Measurements from ENCODE around the gene SGSM2. TPM values are rescaled to one million over a fixed set of nuclear protein-coding genes. Genes with fewer than 3 reads are reported as not detected.
A peak's percentile ranks its signal among the peaks of the same experiment; 100 is the strongest.

SGSM2 gene
- total and polyA plus RNA-seq, 2 experiments from 2014 or later = 13.7 to 52.4 TPM

DNA sequence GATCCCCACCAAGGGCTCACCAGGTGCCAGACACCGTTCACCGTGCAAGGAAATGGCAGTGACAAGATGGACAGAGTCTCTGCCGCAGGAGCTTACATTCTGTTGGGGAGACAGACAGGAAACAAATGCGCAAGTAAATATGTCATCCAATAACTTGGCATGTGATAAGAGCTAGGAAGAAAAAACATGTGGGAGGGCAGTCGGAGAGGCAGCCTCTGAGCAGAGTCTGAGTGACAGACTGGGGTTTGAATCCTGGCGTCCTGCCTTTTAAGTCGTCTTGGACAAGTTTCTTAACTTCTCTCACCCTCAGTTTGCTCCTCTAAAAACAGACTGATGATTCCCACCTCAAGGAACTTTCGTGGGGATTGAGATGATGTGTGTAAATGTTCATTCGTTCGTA, 7.2 kb downstream of the SGSM2 start:
- no peak for TF ChIP-seq POLR2AphosphoS5 (IDR thresholded peaks at IDR 0.05; ENCODE audit: low read depth)
- no peak for TF ChIP-seq NANOG (IDR thresholded peaks at IDR 0.05; ENCODE audit: borderline replicate concordance)
- TF ChIP-seq, protein P1, sequence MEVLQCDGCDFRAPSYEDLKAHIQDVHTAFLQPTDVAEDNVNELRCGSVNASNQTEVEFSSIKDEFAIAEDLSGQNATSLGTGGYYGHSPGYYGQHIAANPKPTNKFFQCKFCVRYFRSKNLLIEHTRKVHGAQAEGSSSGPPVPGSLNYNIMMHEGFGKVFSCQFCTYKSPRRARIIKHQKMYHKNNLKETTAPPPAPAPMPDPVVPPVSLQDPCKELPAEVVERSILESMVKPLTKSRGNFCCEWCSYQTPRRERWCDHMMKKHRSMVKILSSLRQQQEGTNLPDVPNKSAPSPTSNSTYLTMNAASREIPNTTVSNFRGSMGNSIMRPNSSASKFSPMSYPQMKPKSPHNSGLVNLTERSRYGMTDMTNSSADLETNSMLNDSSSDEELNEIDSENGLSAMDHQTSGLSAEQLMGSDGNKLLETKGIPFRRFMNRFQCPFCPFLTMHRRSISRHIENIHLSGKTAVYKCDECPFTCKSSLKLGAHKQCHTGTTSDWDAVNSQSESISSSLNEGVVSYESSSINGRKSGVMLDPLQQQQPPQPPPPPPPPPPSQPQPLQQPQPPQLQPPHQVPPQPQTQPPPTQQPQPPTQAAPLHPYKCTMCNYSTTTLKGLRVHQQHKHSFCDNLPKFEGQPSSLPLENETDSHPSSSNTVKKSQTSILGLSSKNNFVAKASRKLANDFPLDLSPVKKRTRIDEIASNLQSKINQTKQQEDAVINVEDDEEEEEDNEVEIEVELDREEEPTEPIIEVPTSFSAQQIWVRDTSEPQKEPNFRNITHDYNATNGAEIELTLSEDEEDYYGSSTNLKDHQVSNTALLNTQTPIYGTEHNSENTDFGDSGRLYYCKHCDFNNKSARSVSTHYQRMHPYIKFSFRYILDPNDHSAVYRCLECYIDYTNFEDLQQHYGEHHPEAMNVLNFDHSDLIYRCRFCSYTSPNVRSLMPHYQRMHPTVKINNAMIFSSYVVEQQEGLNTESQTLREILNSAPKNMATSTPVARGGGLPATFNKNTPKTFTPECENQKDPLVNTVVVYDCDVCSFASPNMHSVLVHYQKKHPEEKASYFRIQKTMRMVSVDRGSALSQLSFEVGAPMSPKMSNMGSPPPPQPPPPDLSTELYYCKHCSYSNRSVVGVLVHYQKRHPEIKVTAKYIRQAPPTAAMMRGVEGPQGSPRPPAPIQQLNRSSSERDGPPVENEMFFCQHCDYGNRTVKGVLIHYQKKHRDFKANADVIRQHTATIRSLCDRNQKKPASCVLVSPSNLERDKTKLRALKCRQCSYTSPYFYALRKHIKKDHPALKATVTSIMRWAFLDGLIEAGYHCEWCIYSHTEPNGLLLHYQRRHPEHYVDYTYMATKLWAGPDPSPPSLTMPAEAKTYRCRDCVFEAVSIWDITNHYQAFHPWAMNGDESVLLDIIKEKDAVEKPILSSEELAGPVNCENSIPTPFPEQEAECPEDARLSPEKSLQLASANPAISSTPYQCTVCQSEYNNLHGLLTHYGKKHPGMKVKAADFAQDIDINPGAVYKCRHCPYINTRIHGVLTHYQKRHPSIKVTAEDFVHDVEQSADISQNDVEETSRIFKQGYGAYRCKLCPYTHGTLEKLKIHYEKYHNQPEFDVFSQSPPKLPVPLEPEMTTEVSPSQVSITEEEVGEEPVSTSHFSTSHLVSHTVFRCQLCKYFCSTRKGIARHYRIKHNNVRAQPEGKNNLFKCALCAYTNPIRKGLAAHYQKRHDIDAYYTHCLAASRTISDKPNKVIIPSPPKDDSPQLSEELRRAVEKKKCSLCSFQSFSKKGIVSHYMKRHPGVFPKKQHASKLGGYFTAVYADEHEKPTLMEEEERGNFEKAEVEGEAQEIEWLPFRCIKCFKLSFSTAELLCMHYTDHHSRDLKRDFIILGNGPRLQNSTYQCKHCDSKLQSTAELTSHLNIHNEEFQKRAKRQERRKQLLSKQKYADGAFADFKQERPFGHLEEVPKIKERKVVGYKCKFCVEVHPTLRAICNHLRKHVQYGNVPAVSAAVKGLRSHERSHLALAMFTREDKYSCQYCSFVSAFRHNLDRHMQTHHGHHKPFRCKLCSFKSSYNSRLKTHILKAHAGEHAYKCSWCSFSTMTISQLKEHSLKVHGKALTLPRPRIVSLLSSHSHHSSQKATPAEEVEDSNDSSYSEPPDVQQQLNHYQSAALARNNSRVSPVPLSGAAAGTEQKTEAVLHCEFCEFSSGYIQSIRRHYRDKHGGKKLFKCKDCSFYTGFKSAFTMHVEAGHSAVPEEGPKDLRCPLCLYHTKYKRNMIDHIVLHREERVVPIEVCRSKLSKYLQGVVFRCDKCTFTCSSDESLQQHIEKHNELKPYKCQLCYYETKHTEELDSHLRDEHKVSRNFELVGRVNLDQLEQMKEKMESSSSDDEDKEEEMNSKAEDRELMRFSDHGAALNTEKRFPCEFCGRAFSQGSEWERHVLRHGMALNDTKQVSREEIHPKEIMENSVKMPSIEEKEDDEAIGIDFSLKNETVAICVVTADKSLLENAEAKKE (CRISPR knock-in tag; IDR thresholded peaks at IDR 0.05) = no peak
- TF ChIP-seq EZH2phosphoT487 (IDR thresholded peaks at IDR 0.05; ENCODE audit: unreplicated experiment) = no peak

DNA sequence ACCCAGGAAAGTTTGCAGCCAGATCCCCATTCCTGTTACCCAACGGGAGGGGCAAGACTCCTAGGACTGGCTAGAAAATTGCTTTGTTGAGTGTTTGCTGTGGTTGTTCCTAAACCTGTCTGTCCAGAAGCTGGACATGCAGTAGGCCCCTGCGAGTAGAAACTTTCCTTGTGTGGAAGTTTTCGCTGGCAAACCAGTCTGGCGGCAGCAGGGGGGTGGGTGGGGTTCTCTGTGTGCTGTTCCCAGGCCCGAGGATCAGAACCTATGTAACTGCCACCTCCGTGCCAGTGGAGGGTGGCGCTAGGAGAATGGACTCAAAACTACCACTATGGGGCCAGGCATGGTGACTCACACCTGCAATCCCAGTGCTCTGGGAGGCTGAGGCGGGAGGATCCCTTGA, 9.2 kb downstream of the SGSM2 start:
- no peaks in the 10 kb centered on the region for H3K36me3 ChIP-seq (ENCODE audit: insufficient read depth)
- no peaks in the 10 kb centered on the region for H3K9me3 Mint-ChIP-seq
- no peaks in the 10 kb centered on the region; the same call in 1 of the 2 replicates for H4K20me1 ChIP-seq (replicated peaks; ENCODE audit: insufficient read depth)
- ATAC-seq (no peak), DNase-seq (ENCODE audit: low spot score) (no peak)
- no peak overlapping the region for H3K4me3 ChIP-seq
- no peak for TF ChIP-seq EZH2 (IDR thresholded peaks at IDR 0.05; ENCODE audit: low read depth, unreplicated experiment)
- no peak for TF ChIP-seq ZNF331 (CRISPR knock-in tag; IDR thresholded peaks at IDR 0.05; ENCODE audit: low read depth)
- no peak for TF ChIP-seq POLR2AphosphoS5 (IDR thresholded peaks at IDR 0.05; ENCODE audit: low read depth)
- TF ChIP-seq STAT1 (IDR thresholded peaks at IDR 0.05; ENCODE audit: unreplicated experiment) = no peak
- TF ChIP-seq ZNF114 (CRISPR knock-in tag; IDR thresholded peaks at IDR 0.05) = no peak
- TF ChIP-seq ETS1 (IDR thresholded peaks at IDR 0.05) = no peak
- TF ChIP-seq, protein P2, sequence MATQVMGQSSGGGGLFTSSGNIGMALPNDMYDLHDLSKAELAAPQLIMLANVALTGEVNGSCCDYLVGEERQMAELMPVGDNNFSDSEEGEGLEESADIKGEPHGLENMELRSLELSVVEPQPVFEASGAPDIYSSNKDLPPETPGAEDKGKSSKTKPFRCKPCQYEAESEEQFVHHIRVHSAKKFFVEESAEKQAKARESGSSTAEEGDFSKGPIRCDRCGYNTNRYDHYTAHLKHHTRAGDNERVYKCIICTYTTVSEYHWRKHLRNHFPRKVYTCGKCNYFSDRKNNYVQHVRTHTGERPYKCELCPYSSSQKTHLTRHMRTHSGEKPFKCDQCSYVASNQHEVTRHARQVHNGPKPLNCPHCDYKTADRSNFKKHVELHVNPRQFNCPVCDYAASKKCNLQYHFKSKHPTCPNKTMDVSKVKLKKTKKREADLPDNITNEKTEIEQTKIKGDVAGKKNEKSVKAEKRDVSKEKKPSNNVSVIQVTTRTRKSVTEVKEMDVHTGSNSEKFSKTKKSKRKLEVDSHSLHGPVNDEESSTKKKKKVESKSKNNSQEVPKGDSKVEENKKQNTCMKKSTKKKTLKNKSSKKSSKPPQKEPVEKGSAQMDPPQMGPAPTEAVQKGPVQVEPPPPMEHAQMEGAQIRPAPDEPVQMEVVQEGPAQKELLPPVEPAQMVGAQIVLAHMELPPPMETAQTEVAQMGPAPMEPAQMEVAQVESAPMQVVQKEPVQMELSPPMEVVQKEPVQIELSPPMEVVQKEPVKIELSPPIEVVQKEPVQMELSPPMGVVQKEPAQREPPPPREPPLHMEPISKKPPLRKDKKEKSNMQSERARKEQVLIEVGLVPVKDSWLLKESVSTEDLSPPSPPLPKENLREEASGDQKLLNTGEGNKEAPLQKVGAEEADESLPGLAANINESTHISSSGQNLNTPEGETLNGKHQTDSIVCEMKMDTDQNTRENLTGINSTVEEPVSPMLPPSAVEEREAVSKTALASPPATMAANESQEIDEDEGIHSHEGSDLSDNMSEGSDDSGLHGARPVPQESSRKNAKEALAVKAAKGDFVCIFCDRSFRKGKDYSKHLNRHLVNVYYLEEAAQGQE (IDR thresholded peaks at IDR 0.05; ENCODE audit: unreplicated experiment) = no peak
- no peak for TF ChIP-seq EZH2phosphoT487 (IDR thresholded peaks at IDR 0.05; ENCODE audit: unreplicated experiment)
- TF ChIP-seq NANOG (IDR thresholded peaks at IDR 0.05; ENCODE audit: borderline replicate concordance) = no peak
- H3K27me3 ChIP-seq (ENCODE audit: insufficient read depth) = no peaks in the 10 kb centered on the region
- H3K4me3 Mint-ChIP-seq = no peak overlapping the region
- peaks cover 9% of the 10 kb centered on the region; the same call in 1 of the 2 replicates for H3K79me2 ChIP-seq (replicated peaks; ENCODE audit: insufficient read depth)
- peaks cover 25% of the 10 kb centered on the region for H3K4me1 Mint-ChIP-seq
- peaks cover 14% of the 10 kb centered on the region; the same call in 2 of the 3 replicates for H3K36me3 Mint-ChIP-seq (ENCODE audit: low read depth)
- peaks cover 17% of the 10 kb centered on the region for H3K4me1 ChIP-seq (ENCODE audit: insufficient read depth)
- H3K9me2 ChIP-seq (ENCODE audit: insufficient read depth) = no peaks in the 10 kb centered on the region
- peaks cover 5% of the 10 kb centered on the region for H3K27me3 Mint-ChIP-seq (ENCODE audit: insufficient read depth, low read depth, poor library complexity)
- peak overlapping the region; percentile 18 for H3K27ac Mint-ChIP-seq
- peaks cover 18% of the 10 kb centered on the region for H3F3A ChIP-seq (replicated peaks; ENCODE audit: low read depth)
- H2AFZ ChIP-seq = no peak overlapping the region
- peak overlapping the region; percentile 92; the same call in 1 of the 2 replicates for H3K27ac ChIP-seq (ENCODE audit: low read depth)
- H3K4me2 ChIP-seq = no peak overlapping the region

More for the DNA sequence above, 7.2 kb downstream of the SGSM2 start:
- Histone ChIP-seq H3F3A (replicated peaks; ENCODE audit: low read depth) (peaks cover 20% of the 10 kb centered on the region), H4K20me1 (replicated peaks; ENCODE audit: insufficient read depth) (no peaks in the 10 kb centered on the region; the same call in 1 of the 2 replicates), H3K36me3 (ENCODE audit: insufficient read depth) (no peaks in the 10 kb centered on the region), H3K4me3 (no peak overlapping the region), H3K27ac (ENCODE audit: low read depth) (no peak overlapping the region), H3K79me2 (replicated peaks; ENCODE audit: insufficient read depth) (peaks cover 10% of the 10 kb centered on the region; the same call in 1 of the 2 replicates), H2AFZ (no peak overlapping the region), H3K27me3 (ENCODE audit: insufficient read depth) (no peaks in the 10 kb centered on the region), H3K9me2 (ENCODE audit: insufficient read depth) (no peaks in the 10 kb centered on the region), H3K4me1 (ENCODE audit: insufficient read depth) (peaks cover 17% of the 10 kb centered on the region), H3K4me2 (no peak overlapping the region)
- no peak for DNase-seq (ENCODE audit: low spot score)
- H3K9me3 Mint-ChIP-seq = no peaks in the 10 kb centered on the region
- H3K36me3 Mint-ChIP-seq (ENCODE audit: low read depth) = peaks cover 16% of the 10 kb centered on the region; the same call in 2 of the 3 replicates
- peaks cover 24% of the 10 kb centered on the region for H3K4me1 Mint-ChIP-seq
- ATAC-seq = no peak
- 0 out of 2 replicates have a peak overlapping the region, but pooled peaks have one; percentile 19 for H3K27ac Mint-ChIP-seq
- no peak overlapping the region for H3K4me3 Mint-ChIP-seq
- peaks cover 4% of the 10 kb centered on the region for H3K27me3 Mint-ChIP-seq (ENCODE audit: insufficient read depth, low read depth, poor library complexity)
